Suprapubic skin (tissue), 4 donors: ENCODE results near the gene AMDHD2.
A peak's percentile ranks its signal among the peaks of the same experiment; 100 is the strongest.

Source experiments
- CTCF ChIP-seq, 2 donors: fragments of 200-600 bp in 1 of 2; fragments of 450-650 bp in 1 of 2; sonication (generic) in 1 of 2; IDR thresholded peaks; one replicate each; pipeline ENCODE4 v1.5.1; 2016 to 2019; ENCODE audit warnings: antibody characterized with exemption in 2 of 2, mild to moderate bottlenecking in 1 of 2, moderate library complexity in 1 of 2
- POLR2A ChIP-seq, 2 donors: fragments of 450-650 bp; IDR thresholded peaks; one replicate each; pipeline ENCODE4 v1.6.1; 2017; ENCODE audit warnings: antibody characterized with exemption in 2 of 2, mild to moderate bottlenecking in 2 of 2, moderate library complexity in 2 of 2
- POLR2AphosphoS5 ChIP-seq, 3 donors: sonication (generic); formaldehyde crosslinking; IDR thresholded peaks; one replicate each; pipeline ENCODE4 v1.6.1; 2017; ENCODE audit warnings: antibody characterized with exemption in 3 of 3

GRCh38 chr16:2537451-2538379 is 17.5 kb downstream of the AMDHD2 start, which contains the start of gene PDPK1:
- no peak for TF ChIP-seq POLR2AphosphoS5 (IDR thresholded peaks at IDR 0.05)
- peak in 1 of 2 donors; percentile 48 for TF ChIP-seq POLR2A (IDR thresholded peaks at IDR 0.05)
- TF ChIP-seq CTCF (IDR thresholded peaks at IDR 0.05), result no peak
